SK-N-SH treated with all-trans-retinoic acid at 6 μM for 48 hours (cell line): Measurements from ENCODE around the gene CDH24.

ENCODE experiments used
- ATAC-seq: fragments of 200-7000 bp; cut with Tn5 transposase; 3 replicates; pipeline ENCODE4 v1.9.1; 2020; ENCODE audit warnings: mild to moderate bottlenecking, moderate library complexity
- ARNTL ChIP-seq: fragments of 450-650 bp; formaldehyde crosslinking; IDR thresholded peaks from 2 replicates; pipeline ENCODE4 v1.5.0; 2020; ENCODE audit warnings: low read depth, mild to moderate bottlenecking, moderate library complexity, borderline replicate concordance
- BACH2 ChIP-seq: fragments of 250-450 bp; sonication (Bioruptor Pico); IDR thresholded peaks from 2 replicates; pipeline ENCODE4 v1.9.0; 2021; ENCODE audit warnings: mild to moderate bottlenecking, borderline replicate concordance
- CREB5 ChIP-seq: fragments of 250-450 bp; sonication (Bioruptor Pico); IDR thresholded peaks from 2 replicates; pipeline ENCODE4 v1.5.1; 2020; ENCODE audit warnings: low read depth, mild to moderate bottlenecking, moderate library complexity
- CSDC2 ChIP-seq: fragments of 250-450 bp; sonication (Bioruptor Pico); IDR thresholded peaks from 2 replicates; pipeline ENCODE4 v1.5.0; 2020; ENCODE audit warnings: mild to moderate bottlenecking, moderate library complexity
- ESRRG ChIP-seq: fragments of 250-450 bp; sonication (Bioruptor Pico); IDR thresholded peaks from 2 replicates; pipeline ENCODE4 v1.6.1; 2021; ENCODE audit warnings: mild to moderate bottlenecking
- GLIS3 ChIP-seq: fragments of 250-450 bp; sonication (Bioruptor Pico); IDR thresholded peaks from 2 replicates; pipeline ENCODE4 v1.5.0; 2020; ENCODE audit warnings: mild to moderate bottlenecking, moderate library complexity
- ISL1 ChIP-seq: fragments of 250-450 bp; sonication (Bioruptor Pico); IDR thresholded peaks from 2 replicates; pipeline ENCODE4 v2.1.2; 2022; ENCODE audit warnings: mild to moderate bottlenecking, moderate library complexity
- OSR1 ChIP-seq: fragments of 250-450 bp; sonication (Bioruptor Pico); IDR thresholded peaks from 2 replicates; pipeline ENCODE4 v1.8.0; 2022; ENCODE audit warnings: moderate library complexity, mild to moderate bottlenecking, inconsistent platforms
- PPARA ChIP-seq: fragments of 250-450 bp; sonication (Bioruptor Pico); IDR thresholded peaks from 2 replicates; pipeline ENCODE4 v1.5.0; 2020; ENCODE audit warnings: mild to moderate bottlenecking, borderline replicate concordance
- RARB ChIP-seq: fragments of 250-450 bp; sonication (Bioruptor Pico); IDR thresholded peaks from 2 replicates; pipeline ENCODE4 v1.8.0; 2021; ENCODE audit warnings: mild to moderate bottlenecking, moderate library complexity
- SNAI2 ChIP-seq: fragments of 250-450 bp; sonication (Bioruptor Pico); IDR thresholded peaks from 2 replicates; pipeline ENCODE4 v1.5.0; 2020; ENCODE audit warnings: mild to moderate bottlenecking, moderate library complexity
- TOX ChIP-seq: fragments of 250-450 bp; sonication (Bioruptor Pico); IDR thresholded peaks from 2 replicates; pipeline ENCODE4 v1.8.0; 2021; ENCODE audit warnings: mild to moderate bottlenecking, moderate library complexity, borderline replicate concordance
- TSHZ2 ChIP-seq: fragments of 250-450 bp; sonication (Bioruptor Pico); IDR thresholded peaks from 2 replicates; pipeline ENCODE4 v1.5.0; 2020; ENCODE audit warnings: mild to moderate bottlenecking, moderate library complexity
- ZC3H10 ChIP-seq: fragments of 250-450 bp; sonication (Bioruptor Pico); IDR thresholded peaks from 2 replicates; pipeline ENCODE4 v1.5.1; 2021; ENCODE audit warnings: mild to moderate bottlenecking, moderate library complexity
- ZFP3 ChIP-seq: fragments of 250-450 bp; sonication (Bioruptor Pico); IDR thresholded peaks from 2 replicates; pipeline ENCODE4 v1.5.0; 2020; ENCODE audit warnings: mild to moderate bottlenecking, moderate library complexity
- ZFP30 ChIP-seq: fragments of 450-650 bp; formaldehyde crosslinking; IDR thresholded peaks from 2 replicates; pipeline ENCODE4 v1.5.0; 2022; ENCODE audit warnings: mild to moderate bottlenecking, moderate library complexity
- ZNF565 ChIP-seq: fragments of 450-650 bp; formaldehyde crosslinking; conservative IDR thresholded peaks from 2 replicates; pipeline ENCODE4 v1.5.0; 2020; ENCODE audit warnings: low read depth, mild to moderate bottlenecking, moderate library complexity
- ZNF70 ChIP-seq: fragments of 450-650 bp; formaldehyde crosslinking; IDR thresholded peaks from 2 replicates; pipeline ENCODE4 v1.5.0; 2020; ENCODE audit warnings: mild to moderate bottlenecking, moderate library complexity
- ZNF8 ChIP-seq: fragments of 450-650 bp; formaldehyde crosslinking; IDR thresholded peaks from 2 replicates; pipeline ENCODE4 v1.5.0; 2020; ENCODE audit warnings: mild to moderate bottlenecking, moderate library complexity
- TF ChIP-seq, protein P1 (sequence below): fragments of 250-450 bp; sonication (Bioruptor Pico); IDR thresholded peaks from 2 replicates; pipeline ENCODE4 v1.8.0; 2020; ENCODE audit warnings: mild to moderate bottlenecking, moderate library complexity, borderline replicate concordance
- TF ChIP-seq, protein P2 (sequence below): fragments of 250-450 bp; sonication (Bioruptor Pico); IDR thresholded peaks from 2 replicates; pipeline ENCODE4 v1.8.0; 2021; ENCODE audit warnings: low read depth, mild to moderate bottlenecking, moderate library complexity, borderline replicate concordance

Gene CDH24

DNA sequence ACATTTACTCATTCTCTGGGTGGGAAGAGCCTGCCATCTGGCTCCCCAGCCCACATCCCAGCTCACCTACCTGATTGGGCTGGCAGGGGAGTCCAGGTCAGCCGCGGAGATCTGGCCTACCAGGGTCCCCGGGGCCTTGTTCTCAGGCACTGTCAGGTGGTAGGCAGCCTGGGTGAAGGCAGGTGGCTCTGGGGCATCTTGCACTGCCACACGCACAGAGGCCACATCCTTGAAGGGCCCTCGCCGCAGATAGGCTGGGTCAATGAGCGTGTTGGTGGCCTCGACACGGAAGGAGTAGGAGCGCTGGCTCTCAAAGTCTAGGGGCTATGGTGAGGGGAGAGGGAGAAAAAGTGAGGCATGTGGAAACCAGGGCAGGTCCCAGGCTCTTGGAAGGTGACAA, 3.9 kb downstream of the CDH24 start:
- no peak for ATAC-seq
- no peak for TF ChIP-seq OSR1 (CRISPR knock-in tag)
- TF ChIP-seq ZC3H10 (CRISPR knock-in tag): no peak
- TF ChIP-seq TSHZ2 (CRISPR knock-in tag): no peak
- no peak for TF ChIP-seq BACH2 (CRISPR knock-in tag)
- no peak for TF ChIP-seq ZNF8 (CRISPR knock-in tag)
- no peak for TF ChIP-seq GLIS3 (CRISPR knock-in tag)
- TF ChIP-seq, protein P1, sequence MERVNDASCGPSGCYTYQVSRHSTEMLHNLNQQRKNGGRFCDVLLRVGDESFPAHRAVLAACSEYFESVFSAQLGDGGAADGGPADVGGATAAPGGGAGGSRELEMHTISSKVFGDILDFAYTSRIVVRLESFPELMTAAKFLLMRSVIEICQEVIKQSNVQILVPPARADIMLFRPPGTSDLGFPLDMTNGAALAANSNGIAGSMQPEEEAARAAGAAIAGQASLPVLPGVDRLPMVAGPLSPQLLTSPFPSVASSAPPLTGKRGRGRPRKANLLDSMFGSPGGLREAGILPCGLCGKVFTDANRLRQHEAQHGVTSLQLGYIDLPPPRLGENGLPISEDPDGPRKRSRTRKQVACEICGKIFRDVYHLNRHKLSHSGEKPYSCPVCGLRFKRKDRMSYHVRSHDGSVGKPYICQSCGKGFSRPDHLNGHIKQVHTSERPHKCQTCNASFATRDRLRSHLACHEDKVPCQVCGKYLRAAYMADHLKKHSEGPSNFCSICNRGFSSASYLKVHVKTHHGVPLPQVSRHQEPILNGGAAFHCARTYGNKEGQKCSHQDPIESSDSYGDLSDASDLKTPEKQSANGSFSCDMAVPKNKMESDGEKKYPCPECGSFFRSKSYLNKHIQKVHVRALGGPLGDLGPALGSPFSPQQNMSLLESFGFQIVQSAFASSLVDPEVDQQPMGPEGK (CRISPR knock-in tag): no peak
- TF ChIP-seq SNAI2 (CRISPR knock-in tag): no peak
- TF ChIP-seq ARNTL: no peak
- no peak for TF ChIP-seq CSDC2 (CRISPR knock-in tag)
- no peak for TF ChIP-seq RARB (CRISPR knock-in tag)
- no peak for TF ChIP-seq TOX (CRISPR knock-in tag)
- TF ChIP-seq, protein P2, sequence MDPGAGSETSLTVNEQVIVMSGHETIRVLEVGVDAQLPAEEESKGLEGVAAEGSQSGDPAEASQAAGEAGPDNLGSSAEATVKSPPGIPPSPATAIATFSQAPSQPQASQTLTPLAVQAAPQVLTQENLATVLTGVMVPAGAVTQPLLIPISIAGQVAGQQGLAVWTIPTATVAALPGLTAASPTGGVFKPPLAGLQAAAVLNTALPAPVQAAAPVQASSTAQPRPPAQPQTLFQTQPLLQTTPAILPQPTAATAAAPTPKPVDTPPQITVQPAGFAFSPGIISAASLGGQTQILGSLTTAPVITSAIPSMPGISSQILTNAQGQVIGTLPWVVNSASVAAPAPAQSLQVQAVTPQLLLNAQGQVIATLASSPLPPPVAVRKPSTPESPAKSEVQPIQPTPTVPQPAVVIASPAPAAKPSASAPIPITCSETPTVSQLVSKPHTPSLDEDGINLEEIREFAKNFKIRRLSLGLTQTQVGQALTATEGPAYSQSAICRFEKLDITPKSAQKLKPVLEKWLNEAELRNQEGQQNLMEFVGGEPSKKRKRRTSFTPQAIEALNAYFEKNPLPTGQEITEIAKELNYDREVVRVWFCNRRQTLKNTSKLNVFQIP (CRISPR knock-in tag): no peak
- no peak for TF ChIP-seq ISL1 (CRISPR knock-in tag)
- TF ChIP-seq CREB5 (CRISPR knock-in tag): no peak
- TF ChIP-seq ZNF70 (CRISPR knock-in tag): no peak
- TF ChIP-seq PPARA: no peak

DNA sequence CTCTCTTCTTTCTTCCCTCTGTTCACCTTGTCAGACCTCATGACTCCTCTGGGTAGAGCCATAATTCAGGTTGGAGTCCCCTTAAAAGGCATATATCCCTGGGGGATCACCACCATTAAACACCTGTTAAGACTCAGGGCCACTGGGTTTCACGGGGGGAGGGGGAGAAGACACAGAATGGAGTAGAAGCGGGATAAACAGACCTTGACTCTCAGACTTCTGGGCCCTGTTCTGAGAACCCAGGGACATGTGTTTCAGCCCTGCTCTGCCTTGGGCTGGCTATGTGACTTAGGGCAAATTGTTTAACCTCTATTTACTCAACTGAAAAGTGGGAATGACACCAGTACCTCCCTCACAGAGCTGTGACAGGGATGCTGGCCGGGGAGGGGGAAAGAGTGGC, 4.6 kb downstream of the CDH24 start:
- no peak for TF ChIP-seq OSR1 (CRISPR knock-in tag)
- TF ChIP-seq, protein P1 (CRISPR knock-in tag): no peak
- no peak for TF ChIP-seq CREB5 (CRISPR knock-in tag)
- no peak for TF ChIP-seq ARNTL
- TF ChIP-seq ZNF8 (CRISPR knock-in tag): no peak
- no peak for TF ChIP-seq ZFP30 (CRISPR knock-in tag)
- no peak for TF ChIP-seq ZC3H10 (CRISPR knock-in tag)
- no peak for TF ChIP-seq ZNF565 (CRISPR knock-in tag)
- no peak for TF ChIP-seq CSDC2 (CRISPR knock-in tag)
- TF ChIP-seq, protein P2 (CRISPR knock-in tag): no peak
- no peak for TF ChIP-seq TSHZ2 (CRISPR knock-in tag)
- no peak for TF ChIP-seq ISL1 (CRISPR knock-in tag)
- TF ChIP-seq GLIS3 (CRISPR knock-in tag): no peak
- no peak for TF ChIP-seq ESRRG (CRISPR knock-in tag)
- TF ChIP-seq BACH2 (CRISPR knock-in tag): no peak
- no peak for TF ChIP-seq SNAI2 (CRISPR knock-in tag)
- TF ChIP-seq ZFP3 (CRISPR knock-in tag): no peak
- no peak for TF ChIP-seq ZNF70 (CRISPR knock-in tag)
- no peak for TF ChIP-seq RARB (CRISPR knock-in tag)
- TF ChIP-seq TOX (CRISPR knock-in tag): no peak
- ATAC-seq: no peak
